TTC549 (cell line): ENCODE measurements around the gene MED12L.
"Not testable (repeated sequence)": the region's sequence is repeated elsewhere in the genome, so short reads cannot be mapped to it uniquely, and the experiment has no call there.

Experiments used
- FAIRE-seq: peaks from 2 replicates; lab custom pipeline; 2012; peaks lifted over from hg19 to GRCh38; lab: Jason Lieb, UNC

The MED12L gene, protein sequence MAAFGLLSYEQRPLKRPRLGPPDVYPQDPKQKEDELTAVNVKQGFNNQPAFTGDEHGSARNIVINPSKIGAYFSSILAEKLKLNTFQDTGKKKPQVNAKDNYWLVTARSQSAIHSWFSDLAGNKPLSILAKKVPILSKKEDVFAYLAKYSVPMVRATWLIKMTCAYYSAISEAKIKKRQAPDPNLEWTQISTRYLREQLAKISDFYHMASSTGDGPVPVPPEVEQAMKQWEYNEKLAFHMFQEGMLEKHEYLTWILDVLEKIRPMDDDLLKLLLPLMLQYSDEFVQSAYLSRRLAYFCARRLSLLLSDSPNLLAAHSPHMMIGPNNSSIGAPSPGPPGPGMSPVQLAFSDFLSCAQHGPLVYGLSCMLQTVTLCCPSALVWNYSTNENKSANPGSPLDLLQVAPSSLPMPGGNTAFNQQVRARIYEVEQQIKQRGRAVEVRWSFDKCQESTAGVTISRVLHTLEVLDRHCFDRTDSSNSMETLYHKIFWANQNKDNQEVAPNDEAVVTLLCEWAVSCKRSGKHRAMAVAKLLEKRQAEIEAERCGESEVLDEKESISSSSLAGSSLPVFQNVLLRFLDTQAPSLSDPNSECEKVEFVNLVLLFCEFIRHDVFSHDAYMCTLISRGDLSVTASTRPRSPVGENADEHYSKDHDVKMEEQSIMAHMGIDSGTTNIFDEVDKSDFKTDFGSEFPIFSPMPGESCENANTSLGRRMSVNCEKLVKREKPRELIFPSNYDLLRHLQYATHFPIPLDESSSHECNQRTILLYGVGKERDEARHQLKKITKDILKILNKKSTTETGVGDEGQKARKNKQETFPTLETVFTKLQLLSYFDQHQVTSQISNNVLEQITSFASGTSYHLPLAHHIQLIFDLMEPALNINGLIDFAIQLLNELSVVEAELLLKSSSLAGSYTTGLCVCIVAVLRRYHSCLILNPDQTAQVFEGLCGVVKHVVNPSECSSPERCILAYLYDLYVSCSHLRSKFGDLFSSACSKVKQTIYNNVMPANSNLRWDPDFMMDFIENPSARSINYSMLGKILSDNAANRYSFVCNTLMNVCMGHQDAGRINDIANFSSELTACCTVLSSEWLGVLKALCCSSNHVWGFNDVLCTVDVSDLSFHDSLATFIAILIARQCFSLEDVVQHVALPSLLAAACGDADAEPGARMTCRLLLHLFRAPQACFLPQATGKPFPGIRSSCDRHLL (N-terminal part only)

DNA sequence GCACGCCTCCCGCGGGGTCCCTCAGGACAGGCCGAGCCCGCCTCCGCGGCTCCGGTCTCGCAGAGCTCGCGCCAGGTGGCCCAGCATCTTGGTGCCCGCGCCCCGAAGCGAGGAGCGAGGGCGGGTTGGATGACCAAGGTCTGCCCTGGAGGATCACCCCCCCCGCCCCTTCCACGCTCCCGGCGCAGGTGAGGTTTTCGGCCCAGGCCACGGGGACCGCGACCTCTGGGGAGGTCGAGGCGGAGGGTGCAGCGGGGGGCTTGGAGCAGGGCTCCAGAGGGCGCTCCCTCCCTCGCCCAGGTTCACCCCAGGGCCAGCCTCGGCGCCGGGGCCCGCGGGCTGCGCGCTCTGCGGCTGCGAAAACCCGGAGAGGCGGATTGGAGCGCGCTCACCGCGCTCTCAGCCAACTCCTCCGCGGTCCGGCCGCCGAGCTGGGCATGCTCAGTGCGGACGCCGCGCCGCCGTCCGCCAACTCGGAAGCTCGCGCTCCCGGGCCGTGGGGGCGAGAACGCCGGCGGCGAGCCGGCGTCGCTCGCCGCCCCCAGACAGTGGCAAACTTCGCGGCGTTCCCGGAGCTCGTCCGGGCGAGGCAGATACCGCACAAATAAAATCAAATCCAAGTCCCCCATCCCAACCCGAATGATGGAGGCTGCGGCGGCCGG is at the start of gene MED12L:
TSS of gene MED12L (plus strand) at position 438 of the 662 bp plus-strand sequence. CDS start 1,263 bp downstream, outside the sequence.
- no peak for FAIRE-seq

DNA sequence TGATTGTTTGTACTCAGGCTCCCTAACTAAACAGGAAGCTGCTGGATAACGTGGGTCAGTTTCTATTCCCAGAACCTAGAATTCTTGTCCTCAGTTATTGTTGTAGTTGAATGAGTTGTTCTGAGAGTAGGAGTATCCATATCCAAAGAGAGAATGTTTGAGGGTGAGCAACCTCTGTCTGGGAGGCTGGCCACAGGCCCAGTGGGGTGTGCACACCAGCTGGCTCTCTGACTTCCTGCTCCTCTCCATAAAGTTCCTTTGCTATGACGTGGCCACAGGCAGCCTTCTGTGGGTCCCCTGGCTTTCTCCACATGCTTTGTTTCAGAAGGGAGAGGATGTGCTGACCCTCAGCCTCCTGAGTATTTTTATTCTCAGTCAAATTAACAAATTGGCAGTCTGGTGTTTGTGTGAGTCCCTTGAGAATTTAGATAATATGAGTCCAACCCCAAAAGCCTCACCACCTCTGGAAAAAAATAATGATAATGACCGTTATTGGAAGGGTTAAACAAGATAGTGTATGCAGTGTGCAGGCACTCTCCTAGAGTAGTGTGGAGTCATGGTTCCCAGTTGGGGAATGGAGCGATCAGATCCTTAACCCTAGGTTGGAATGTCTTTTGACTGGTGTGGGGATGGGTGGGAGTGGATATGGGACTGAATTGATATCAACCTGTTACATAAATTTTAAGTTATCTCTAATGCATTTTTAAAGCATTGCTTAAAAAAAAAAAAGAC is 47.6 kb upstream of the MED12L start:
- no peak for FAIRE-seq

DNA sequence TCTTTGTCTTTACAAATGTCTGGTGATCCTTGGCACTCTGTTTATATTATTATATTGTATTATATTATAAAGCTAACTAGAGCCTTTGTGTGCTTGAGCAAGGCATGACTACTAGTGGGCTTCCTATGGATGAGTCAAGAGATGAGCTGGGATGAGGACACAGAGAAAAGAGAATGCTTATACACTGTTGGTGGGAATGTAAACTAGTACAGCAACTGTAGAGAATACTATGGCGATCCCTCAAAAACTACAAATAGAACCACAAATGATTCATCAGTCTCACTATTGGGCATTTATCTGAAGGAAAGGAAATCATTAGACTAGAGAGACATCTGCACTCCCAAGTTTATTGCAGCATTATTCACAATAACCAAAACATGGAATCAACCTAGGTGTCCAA is 40.8 kb upstream of the MED12L start:
- no peak for FAIRE-seq

DNA sequence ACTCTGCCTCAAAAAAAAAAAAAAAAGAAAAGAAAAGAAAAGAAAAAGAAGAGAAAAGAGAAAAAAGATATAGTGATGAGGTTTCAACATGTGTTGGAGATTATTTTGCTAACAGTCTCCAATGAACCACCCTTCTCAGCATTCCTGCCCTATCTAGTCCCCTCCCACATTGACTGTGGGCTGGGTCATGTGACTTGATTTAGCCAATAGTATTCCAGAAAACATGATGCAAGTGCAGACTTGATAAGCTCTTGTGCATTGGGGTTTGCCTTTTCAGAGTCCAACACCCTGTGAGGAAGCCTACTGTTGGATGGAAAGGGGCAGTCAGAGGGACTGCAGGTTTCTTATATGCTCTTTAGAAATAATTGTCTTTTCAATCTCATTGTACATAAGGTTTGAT is 37.8 kb upstream of the MED12L start:
- no peak for FAIRE-seq

DNA sequence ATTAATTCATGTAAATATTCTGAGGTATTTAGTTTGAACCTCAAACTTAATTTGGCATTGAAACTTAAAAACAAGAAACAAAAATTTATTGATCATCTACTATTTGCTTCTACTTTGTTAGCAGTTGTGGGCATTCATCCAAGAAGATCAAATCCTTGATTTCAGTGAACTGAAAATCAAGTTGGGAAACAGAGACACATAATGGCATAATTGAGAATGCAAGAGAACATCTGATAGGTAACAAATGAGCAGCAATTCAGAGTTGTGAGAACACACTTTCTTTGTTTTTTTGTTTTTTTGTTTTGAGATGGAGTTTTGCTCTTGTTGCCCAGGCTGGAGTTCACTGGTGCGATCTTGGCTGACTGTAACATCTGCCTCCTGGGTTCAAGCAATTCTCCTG is 33.9 kb upstream of the MED12L start:
- FAIRE-seq = no peak

DNA sequence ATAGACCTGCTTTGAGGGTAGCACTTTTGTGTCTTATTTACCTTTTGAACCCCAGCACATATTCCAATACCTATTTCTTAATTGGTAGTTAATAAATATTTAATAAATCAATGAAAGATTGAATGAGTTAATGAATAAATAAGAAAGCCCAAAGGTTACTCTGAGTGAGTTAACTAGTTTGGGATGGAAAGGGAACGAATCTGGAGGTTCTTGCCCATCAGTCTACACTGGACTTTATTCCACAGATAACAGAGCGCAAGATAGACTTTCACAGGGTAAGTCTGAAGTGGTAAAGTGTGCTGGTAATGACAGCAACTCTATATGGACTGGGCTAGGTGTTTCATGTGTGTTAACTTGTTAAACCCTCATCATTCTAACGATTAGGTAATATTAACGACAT is 33.1 kb upstream of the MED12L start:
- FAIRE-seq = no peak

DNA sequence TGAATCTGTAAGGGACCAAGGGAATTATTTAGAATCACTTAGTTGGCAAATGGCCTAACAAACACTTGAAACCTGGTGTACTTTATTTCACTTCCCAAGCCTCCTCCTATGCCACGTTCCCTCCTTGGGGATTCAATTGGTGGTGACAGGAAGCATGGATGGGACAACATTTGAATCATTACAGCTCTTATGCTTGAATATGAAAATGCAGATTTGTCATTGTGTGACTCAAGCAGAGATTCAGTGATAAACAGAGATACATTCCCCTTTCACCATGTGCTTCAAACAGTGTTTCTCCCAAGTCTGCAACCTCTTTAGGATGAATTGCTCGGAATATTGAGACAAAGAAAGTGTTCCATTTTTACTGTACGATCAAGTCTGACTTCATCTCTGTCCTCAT is 32.7 kb upstream of the MED12L start:
- no peak for FAIRE-seq

DNA sequence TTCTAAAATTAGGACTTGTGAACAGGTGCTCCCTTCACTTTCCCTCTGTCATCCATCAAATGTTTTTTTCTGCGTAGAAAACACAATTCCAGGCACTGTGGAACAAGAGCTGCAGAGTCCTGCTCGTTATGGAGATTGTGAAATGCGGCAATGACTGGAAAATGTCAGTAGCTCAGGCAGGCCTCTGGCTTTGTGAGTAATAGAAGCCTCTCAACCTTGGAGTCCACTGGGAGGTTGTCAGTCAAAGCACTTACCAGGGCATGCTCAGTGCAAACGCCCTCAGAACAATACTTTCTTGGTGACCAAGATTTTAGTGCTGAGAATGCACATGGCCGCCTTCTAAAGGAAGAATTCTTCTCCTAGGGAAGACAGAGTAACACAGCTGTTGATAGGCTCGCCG is 26.7 kb upstream of the MED12L start:
- FAIRE-seq = no peak

DNA sequence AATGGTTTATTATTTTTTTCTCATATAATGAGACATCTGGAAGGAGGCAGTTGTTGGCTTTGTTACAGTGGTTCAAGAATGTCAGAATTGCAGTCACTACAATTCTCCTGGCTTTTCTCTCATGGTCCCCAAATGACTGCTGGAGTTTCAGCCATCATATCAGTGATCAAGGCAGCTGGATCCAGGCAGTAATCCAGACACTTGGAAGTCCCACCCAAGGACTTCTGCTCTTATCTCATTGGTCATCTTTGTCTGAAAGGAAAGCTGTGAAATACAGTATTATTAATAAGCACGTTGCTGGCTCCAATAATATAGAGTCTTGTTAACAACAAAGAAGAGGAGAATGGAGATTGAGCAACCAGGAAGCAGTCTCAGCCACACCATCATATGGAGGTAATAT is 22.9 kb upstream of the MED12L start:
- no peak for FAIRE-seq

DNA sequence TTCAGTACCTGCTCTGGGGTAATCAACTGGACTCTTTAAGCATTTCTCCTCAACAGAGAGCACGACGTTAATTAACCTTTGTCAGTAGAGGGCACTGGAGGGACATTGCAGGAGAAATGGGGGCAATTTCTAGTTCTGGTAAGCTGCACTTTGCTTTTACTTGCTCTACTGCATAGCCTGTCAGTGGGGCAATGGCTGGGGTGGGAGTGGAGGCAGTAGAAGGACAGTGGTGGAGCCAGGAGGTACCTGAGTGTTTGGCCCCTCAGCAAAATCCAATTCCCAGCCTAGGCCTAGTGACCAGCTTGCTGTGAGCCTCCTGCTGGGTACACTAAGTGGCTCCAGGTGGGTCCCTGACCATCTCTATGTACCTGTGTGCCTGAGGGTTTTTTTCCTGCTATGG is 18.3 kb upstream of the MED12L start:
- FAIRE-seq = no peak

DNA sequence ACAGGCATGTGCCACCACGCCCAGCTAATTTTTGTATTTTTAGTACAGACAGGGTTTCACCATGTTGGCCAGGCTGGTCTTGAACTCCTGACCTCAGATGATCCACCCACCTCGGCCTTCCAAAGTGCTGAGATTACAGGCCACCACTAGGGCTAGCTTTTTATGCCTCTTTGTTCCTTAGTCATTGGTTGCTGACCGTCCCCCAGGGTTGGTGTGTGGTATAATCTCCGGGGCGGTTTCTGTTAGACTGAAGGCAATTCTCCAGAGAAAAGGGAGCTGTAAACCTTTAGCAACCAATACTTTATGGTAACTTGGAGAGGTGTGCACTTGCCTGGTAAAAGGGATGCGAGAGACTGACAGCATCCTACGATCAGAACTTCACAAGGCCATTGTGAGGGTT is 12.6 kb upstream of the MED12L start:
- not testable (repeated sequence) for FAIRE-seq

DNA sequence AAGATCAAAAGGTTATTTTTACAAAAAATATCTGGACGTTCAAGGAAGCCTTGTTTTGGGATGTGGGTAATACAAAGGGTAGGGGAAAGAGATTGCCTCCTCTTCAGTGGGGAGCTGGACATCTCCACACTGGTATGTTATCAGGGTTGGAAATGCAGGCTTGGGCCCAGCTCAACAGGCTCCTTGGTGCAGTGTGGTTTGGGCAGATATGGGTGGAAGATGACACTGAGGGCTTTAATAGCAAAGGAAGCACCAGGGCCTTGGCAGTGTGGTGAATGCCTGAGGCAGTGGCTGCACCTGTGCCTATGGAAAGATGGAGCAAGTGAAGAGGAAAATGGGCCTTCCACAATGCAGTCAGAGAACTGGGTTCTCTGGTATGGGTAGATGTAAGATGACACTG is 11.2 kb upstream of the MED12L start:
- no peak for FAIRE-seq

DNA sequence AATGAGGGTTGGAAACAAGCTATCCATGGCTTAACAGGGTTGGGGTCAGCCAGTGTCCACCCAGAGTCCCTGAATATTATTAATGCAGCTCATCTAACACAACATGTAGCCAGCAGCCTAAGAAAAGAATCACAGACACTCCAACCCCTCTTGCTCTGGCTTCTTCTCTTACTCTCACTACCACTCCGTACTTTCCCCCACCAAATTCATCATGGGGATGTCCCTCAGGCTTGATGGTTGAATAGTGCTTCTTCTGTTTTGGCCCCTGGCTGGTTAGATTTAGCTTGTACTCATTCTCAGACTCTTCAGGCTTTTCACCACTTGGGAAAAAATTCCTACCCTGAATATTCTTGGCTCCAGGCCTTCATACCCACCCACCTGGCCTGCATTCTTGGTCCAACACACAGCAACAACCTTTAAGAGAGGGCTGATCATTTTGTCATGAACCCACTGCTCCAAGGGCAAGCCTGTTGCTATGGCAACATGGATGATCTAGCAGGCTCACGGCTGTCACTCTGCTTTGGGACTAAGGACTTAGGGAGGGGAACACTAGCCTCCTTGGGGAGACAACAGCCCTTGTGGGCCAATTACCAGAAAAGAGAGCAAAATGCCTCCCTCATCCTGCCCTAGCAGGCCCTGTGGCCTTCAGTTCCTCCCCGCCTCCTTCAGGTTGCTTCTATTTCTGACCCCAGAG is 9.4 kb upstream of the MED12L start:
- FAIRE-seq = no peak

DNA sequence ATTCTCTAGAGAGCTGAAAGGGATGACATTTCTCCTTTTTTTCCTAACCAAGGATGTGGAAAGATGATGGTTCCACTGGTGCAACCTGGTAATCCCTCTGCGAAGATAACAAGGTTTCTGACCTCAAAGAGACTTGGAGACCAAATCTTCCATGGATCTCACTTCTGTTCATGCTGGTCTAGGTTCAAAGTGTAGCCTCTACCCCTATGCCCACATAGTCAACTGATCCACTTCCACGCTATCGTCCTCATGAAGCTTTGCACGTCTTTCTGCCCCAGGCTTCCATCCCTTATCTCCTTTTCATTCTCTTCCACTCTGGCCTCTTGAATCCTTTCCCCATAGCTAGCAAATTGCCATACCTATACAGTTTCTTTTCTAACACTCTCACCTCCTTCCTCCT is 8.8 kb upstream of the MED12L start:
- no peak for FAIRE-seq

DNA sequence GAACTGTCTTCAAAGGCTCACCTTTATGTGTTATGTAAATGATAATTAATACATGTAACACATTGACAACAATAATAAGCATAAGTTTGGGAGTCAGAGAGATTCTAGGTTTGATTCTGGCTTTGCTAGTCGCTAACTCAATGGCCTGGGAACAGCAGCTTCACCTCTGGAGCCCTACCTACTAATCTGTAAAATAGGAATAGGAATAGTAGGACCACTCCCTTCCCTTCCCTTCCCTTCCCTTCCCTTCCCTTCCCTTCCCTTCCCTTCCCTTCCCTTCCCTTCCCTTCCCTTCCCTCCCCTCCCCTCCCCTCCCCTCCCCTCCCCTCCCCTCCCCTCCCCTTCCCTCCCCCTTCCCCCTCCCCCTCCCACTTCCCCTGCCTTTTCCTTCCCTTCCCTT is 4.4 kb upstream of the MED12L start:
- not testable (repeated sequence) for FAIRE-seq

DNA sequence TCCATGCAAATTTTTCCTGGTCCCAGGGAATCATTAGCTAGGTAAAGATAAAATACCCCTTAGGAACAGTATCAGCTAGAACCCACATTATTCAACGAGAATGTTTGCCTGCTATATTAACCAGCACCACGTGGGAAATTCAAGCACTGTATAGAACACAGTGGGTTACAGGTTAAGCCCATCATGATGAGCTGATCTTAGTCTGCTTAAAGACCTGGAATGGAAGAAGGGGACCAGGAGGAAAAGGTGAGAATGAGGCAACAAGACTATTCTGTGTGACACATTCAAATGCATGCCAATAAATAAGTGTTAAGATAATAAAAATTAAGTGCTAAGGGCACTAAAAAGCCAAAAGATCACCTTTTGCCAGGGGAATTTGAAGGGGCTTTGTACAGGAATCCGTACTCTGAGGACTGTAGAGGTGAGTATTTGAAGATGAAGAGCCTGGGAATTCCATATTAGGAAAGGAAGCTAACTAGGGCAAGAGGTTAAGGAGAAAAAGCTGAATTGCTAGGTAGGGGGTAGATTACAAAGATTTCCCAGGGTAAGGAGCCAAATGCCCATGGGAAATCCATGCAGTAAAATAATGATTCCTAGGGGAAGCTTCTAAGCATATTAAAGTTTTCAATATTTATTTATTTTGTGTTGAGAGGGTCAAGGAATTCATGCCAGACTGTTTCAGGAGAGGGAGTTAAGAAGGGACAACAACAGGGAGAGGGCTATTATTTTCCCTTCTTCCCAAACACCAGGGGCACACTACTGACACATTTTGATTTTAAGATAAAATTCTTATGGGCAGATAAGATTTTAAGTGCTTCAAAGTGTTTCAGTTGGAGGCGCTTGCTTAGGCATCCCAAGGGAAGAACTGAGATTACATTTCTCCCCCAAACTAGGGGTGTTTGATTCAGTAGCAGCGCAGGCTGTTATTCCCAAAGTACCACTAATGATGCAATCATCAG is 2.3 kb upstream of the MED12L start:
- no peak for FAIRE-seq

DNA sequence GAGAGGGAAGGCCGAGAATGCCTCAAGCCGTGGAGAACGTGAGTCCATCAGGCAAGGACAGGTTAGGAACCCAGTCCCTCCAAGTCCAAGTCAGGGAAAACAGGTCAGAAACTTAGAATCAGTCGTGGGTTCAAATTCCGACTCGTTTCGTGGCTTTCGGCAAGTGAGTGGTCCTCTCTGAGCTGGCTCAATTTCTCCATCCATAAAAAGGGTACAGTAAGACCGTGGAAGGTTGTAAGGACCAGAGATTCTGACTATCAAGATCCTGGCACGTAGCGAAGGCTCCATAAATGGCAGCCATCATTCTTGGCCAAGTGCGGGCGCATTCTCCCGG is 604 bp upstream of the MED12L start:
- FAIRE-seq = no peak

DNA sequence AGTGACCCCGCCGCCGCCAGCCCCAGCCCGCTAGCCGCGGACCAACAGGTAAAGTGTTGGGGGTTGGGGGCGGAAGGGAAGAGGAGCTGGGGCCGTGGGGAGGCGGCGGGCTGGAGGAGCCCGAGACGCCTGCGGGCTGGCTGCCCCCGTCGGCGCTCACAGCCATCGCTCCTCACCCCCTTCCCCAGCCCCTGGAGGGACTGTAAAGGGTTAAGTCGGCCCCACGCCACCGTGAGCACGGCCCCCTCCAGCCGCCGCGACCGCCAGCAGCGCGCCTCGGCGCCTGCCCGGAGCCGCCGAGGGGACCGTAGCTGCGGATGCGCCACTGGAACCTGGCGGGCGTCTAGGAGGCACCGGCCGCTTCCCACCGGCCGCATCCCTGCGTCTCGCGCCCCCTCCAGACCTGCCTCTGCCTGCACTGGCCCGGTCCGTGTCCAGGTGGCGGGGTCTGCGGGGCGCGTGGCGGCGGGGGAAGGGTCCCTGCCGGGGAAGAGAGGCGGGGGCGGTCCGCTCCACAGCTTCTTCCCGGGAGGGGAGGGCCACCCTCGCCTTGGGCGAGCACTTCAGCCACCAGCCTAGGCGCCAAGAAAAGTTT is 522 bp downstream of the MED12L start:
- no peak for FAIRE-seq
